OCI-LY7 (cell line): ENCODE data around the gene TFAP2E.

Experiments used
- CTCF ChIP-seq: fragments of 200-600 bp; sonication (generic); conservative IDR thresholded peaks from 2 replicates; pipeline ENCODE4 v1.5.1; 2014; ENCODE audit warnings: mild to moderate bottlenecking, antibody characterized with exemption, low read length, moderate library complexity, mixed read lengths
- EZH2phosphoT487 ChIP-seq: fragments of 200-600 bp; sonication (generic); IDR thresholded peaks from 2 replicates; pipeline ENCODE4 v1.6.1; 2018; ENCODE audit warnings: low read depth, borderline replicate concordance, mild to moderate bottlenecking, mixed run types, antibody characterized with exemption, low read length, moderate library complexity, mixed read lengths

- TF ChIP-seq CTCF (no peak), EZH2phosphoT487 (no peak)
Measured at GRCh38 chr1:35567947-35568558, 5.1 kb upstream of the TFAP2E start.
